HepG2 (cell line): ENCODE measurements around the gene ATRN. TPM values are rescaled to one million over a fixed set of nuclear protein-coding genes. Genes with fewer than 3 reads are reported as not detected.
A peak's percentile ranks its signal among the peaks of the same experiment; 100 is the strongest.

Source experiments
- CENPBD1 ChIP-seq: sonication (generic); formaldehyde crosslinking; IDR thresholded peaks from 2 replicates; pipeline ENCODE4 v1.8.0; 2022; ENCODE audit warnings: missing genetic modification reagents, low read depth, mild to moderate bottlenecking, borderline replicate concordance
- FLYWCH1 ChIP-seq: sonication (generic); formaldehyde crosslinking; IDR thresholded peaks from 2 replicates; pipeline ENCODE4 v1.8.1; 2023; ENCODE audit warnings: mild to moderate bottlenecking, missing genetic modification reagents
- GRHL1 ChIP-seq: sonication (generic); formaldehyde crosslinking; conservative IDR thresholded peaks from 2 replicates; pipeline ENCODE4 v1.8.0; 2022; ENCODE audit warnings: missing genetic modification reagents
- HIVEP1 ChIP-seq: sonication (generic); formaldehyde crosslinking; IDR thresholded peaks from 2 replicates; pipeline ENCODE4 v1.4.0; 2020; ENCODE audit warnings: mild to moderate bottlenecking, missing genetic modification reagents
- IRX3 ChIP-seq: sonication (generic); formaldehyde crosslinking; IDR thresholded peaks from 2 replicates; pipeline ENCODE4 v1.8.1; 2023; ENCODE audit warnings: mild to moderate bottlenecking, low read depth, missing genetic modification reagents, borderline replicate concordance
- PRMT3 ChIP-seq: sonication (generic); formaldehyde crosslinking; IDR thresholded peaks from 2 replicates; pipeline ENCODE4 v1.8.1; 2022; ENCODE audit warnings: low read depth, mild to moderate bottlenecking, moderate library complexity, missing genetic modification reagents, borderline replicate concordance
- RAD51 ChIP-seq: fragments of 450-650 bp; IDR thresholded peaks from 2 replicates; pipeline ENCODE4 v1.6.1; 2016; ENCODE audit warnings: borderline replicate concordance
- RFX3 ChIP-seq: IDR thresholded peaks from 2 replicates; pipeline ENCODE4 v1.6.1; 2016; ENCODE audit warnings: missing biosample characterization, missing genetic modification reagents
- RNF219 ChIP-seq: sonication (generic); formaldehyde crosslinking; IDR thresholded peaks from 2 replicates; pipeline ENCODE4 v1.5.0; 2020; ENCODE audit warnings: mild to moderate bottlenecking, missing genetic modification reagents
- SIN3A ChIP-seq: IDR thresholded peaks from 2 replicates; pipeline ENCODE4 v1.6.1; 2011; ENCODE audit warnings: low read depth, mild to moderate bottlenecking, control low read depth, low read length, borderline replicate concordance
- ZMYM3 ChIP-seq: sonication (generic); formaldehyde crosslinking; IDR thresholded peaks from 2 replicates; pipeline ENCODE4 v1.5.1; 2020; ENCODE audit warnings: mild to moderate bottlenecking, missing genetic modification reagents
- ZNF17 ChIP-seq: sonication (generic); formaldehyde crosslinking; IDR thresholded peaks from 2 replicates; pipeline ENCODE4 v1.5.0; 2020; ENCODE audit warnings: mild to moderate bottlenecking, missing genetic modification reagents
- ZNF280D ChIP-seq: sonication (generic); formaldehyde crosslinking; IDR thresholded peaks from 2 replicates; pipeline ENCODE4 v1.5.1; 2020; ENCODE audit warnings: mild to moderate bottlenecking, missing genetic modification reagents
- ZNF431 ChIP-seq: sonication (generic); formaldehyde crosslinking; IDR thresholded peaks from 2 replicates; pipeline ENCODE4 v1.9.0; 2022; ENCODE audit warnings: missing genetic modification reagents, low read depth, mild to moderate bottlenecking, borderline replicate concordance
- ZNF503 ChIP-seq: sonication (generic); formaldehyde crosslinking; IDR thresholded peaks from 2 replicates; pipeline ENCODE4 v1.4.0; 2020; ENCODE audit warnings: missing genetic modification reagents
- ZNF510 ChIP-seq: sonication (generic); formaldehyde crosslinking; IDR thresholded peaks from 2 replicates; pipeline ENCODE4 v1.4.0; 2020; ENCODE audit warnings: low read depth, mild to moderate bottlenecking, missing genetic modification reagents
- ZNF547 ChIP-seq: sonication (generic); formaldehyde crosslinking; IDR thresholded peaks from 2 replicates; pipeline ENCODE4 v1.5.1; 2020; ENCODE audit warnings: mild to moderate bottlenecking, missing genetic modification reagents
- ZNF557 ChIP-seq: sonication (generic); formaldehyde crosslinking; IDR thresholded peaks from 2 replicates; pipeline ENCODE4 v1.4.0; 2020; ENCODE audit warnings: missing genetic modification reagents
- ZNF878 ChIP-seq: sonication (generic); formaldehyde crosslinking; IDR thresholded peaks from 2 replicates; pipeline ENCODE4 v1.8.1; 2023; ENCODE audit warnings: mild to moderate bottlenecking, missing genetic modification reagents, moderate library complexity
- polyA plus RNA-seq, 8 experiments: library from polyadenylated mRNA; depleted of rRNA in 3 of 8; stranded (reverse) in 7 of 8; unstranded in 1 of 8; fragments of >200 nt; fragmentation: Illumina TruSeq in 4 of 8; extraction: Trizol in 4 of 8; gene quantifications; 2 replicates each; pipeline versions ENCODE4 v1.2.1 to v1.2.3, GENCODE V29; 2011 to 2016; ENCODE audit warnings: low read depth in 4 of 8, missing spikeins in 1 of 8, mixed read lengths in 1 of 8; ENCODE audit not compliant: insufficient read depth in 1 of 8
- total RNA-seq, 5 experiments: library from RNA; depleted of rRNA; stranded (reverse); fragments of >200 nt; fragmentation: Illumina TruSeq; extraction: Trizol; gene quantifications; 2 replicates each; pipeline ENCODE4 v1.2.3, GENCODE V29; 2016; ENCODE audit warnings: low read depth in 1 of 5

The ATRN gene
- total and polyA plus RNA-seq, 2 of the 13 experiments (the other 11 are each of a cell fraction or from before 2014, with no cell fraction given), result 44.2 to 81.1 TPM

GRCh38 chr20:3470627-3471396 lies at the start of gene ATRN (continued):
- TF ChIP-seq ZNF557 (CRISPR knock-in tag) (0 out of 2 replicates have a peak, but pooled peaks have one; percentile 39), ZNF280D (peak; percentile 21; the same call in 1 of the 2 replicates), ZNF547 (CRISPR knock-in tag) (peak; percentile 92), ZNF17 (no peak), FLYWCH1 (peak; percentile 95), GRHL1 (no peak), CENPBD1 (CRISPR knock-in tag) (no peak; the same call in 1 of the 2 replicates), ZNF431 (peak; percentile 98), ZNF878 (CRISPR knock-in tag) (peak; percentile 95; the same call in 1 of the 2 replicates), IRX3 (CRISPR knock-in tag) (peak; percentile 90), PRMT3 (CRISPR knock-in tag) (peak; percentile 99; the same call in 1 of the 2 replicates), RAD51 (no peak), RFX3 (peak; percentile 5; the same call in 1 of the 2 replicates), ZMYM3 (CRISPR knock-in tag) (peak; percentile 56; the same call in 1 of the 2 replicates), RNF219 (no peak), ZNF503 (peak; percentile 17; the same call in 1 of the 2 replicates), ZNF510 (peak; percentile 77; the same call in 1 of the 2 replicates), SIN3A (peak; percentile 98), HIVEP1 (CRISPR knock-in tag) (peak; percentile 74; the same call in 1 of the 2 replicates)
